ENCODE data around the gene MAPKAPK2.

MAPKAPK2 gene

DNA sequence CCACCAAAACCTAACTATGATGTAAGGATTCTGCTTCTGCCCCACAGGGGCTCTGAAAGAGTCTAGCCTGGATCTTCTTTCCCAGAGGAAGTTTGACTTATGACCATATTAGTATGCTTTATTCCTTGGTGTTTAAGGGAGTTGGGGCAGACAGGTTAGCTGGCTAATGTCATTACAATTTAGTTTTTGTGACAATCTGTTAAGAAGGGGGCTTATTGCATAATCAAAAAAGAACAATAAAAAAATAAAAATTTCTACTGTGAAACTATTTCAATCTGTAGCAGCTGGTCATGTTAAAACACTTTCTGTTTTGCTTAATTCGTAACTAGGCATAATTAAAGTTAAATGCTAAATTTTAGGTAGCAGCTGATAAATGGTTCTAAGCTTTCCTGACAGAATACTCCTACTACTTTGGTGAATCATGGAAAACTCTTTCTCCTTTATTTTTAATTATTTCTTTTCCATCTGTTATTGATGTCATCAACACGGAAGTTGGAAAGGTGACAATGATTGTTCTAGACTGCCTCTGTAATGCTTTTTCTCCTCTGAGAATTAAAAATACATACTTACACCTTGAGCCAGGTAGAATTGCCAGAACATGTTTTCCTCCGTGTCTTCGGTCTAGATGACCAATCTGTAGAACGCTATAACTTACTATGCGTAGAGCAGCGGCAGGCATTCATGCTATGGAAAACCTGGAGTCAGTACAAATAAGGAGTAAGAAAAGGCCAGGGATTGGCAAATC lies 30.8 kb upstream of the MAPKAPK2 start:
- no peak for TF ChIP-seq CTCF (IDR thresholded peaks at IDR 0.05; ENCODE audit: control extremely low read depth, extremely low read depth, low read depth, missing control alignments)
- no peak for DNase-seq (ENCODE audit: extremely low spot score)
- ChIA-PET CTCF (interaction anchor here (1.7 to 26.7 kb wide), 3 partner anchors 16 to 42 kb away, joined by 3 to 637 read pairs (median 314); partner anchors contain the start of genes DYRK3, EIF2D and MAPKAPK2), POLR2A (no interaction called here)

- no peak for TF ChIP-seq CTCF (IDR thresholded peaks at IDR 0.05; ENCODE audit: control extremely low read depth, extremely low read depth, low read depth, missing control alignments)
- POLR2A ChIA-PET, result no interaction called here
- DNase-seq (ENCODE audit: extremely low spot score), result no peak
- CTCF ChIA-PET, result interaction anchor here (1.5 to 30.1 kb wide), 7 partner anchors 1 to 80 kb away, joined by 3 to 637 read pairs (median 6); partner anchors contain the start of genes DYRK3, EIF2D and MAPKAPK2
Measured at GRCh38 chr1:206654828-206655227, 29.9 kb upstream of the MAPKAPK2 start.

DNA sequence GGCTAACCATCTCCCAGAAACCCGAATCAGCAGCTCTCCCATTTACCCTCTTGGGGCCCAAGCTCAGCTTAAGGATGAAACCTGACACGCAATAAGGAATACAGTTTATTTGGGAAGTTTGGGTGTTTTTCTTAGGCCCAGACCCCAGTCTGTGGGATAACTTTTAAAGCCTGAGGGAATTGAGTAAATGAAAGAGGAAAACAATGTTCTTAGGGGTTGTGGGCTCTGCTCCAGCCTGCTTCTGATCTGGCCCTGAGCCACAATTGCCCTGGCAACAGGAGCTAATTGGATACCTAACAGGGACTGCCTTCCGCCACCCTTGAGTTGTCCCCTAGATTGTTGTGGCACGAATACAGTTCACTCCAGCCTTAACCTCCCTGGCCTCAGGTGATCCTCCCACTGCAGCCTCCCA lies 29.2 kb upstream of the MAPKAPK2 start:
- DNase-seq (ENCODE audit: extremely low spot score), result no peak
- TF ChIP-seq CTCF (IDR thresholded peaks at IDR 0.05; ENCODE audit: control extremely low read depth, extremely low read depth, low read depth, missing control alignments), result no peak
- ChIA-PET CTCF (interaction anchor here (0.7 to 30.1 kb wide), 11 partner anchors 1 to 326 kb away, joined by 3 to 637 read pairs (median 5); partner anchors contain the start of genes DYRK3, EIF2D and MAPKAPK2), POLR2A (no interaction called here)

- ChIA-PET POLR2A (no interaction called here), CTCF (interaction anchor here (1.0 to 30.1 kb wide), 12 partner anchors 1 to 260 kb away, joined by 3 to 637 read pairs (median 6); partner anchors contain the start of genes DYRK3 and MAPKAPK2)
- no peak for TF ChIP-seq CTCF (IDR thresholded peaks at IDR 0.05; ENCODE audit: control extremely low read depth, extremely low read depth, low read depth, missing control alignments)
- DNase-seq (ENCODE audit: extremely low spot score), result no peak
Measured at GRCh38 chr1:206656936-206657335, 27.8 kb upstream of the MAPKAPK2 start.

DNA sequence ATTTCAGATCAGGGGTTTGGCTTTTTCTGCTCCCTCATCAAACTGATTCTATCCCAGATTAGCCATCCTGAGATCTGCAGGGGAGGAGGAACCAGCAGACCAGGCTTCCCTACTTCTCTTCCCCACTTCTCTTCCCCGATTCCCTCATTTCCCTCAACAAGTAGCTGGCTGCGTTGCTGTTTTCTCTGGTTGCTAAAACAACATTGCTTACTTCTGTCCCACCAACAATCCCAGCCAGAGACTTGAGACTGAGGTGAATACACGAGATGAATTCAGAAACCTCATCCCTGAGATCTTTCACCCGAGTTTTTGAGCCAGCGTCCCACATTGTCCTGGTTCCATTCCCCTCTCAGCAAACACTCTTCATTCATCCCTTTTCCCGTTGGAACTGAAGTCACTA lies 27.0 kb upstream of the MAPKAPK2 start:
- no peak for DNase-seq (ENCODE audit: extremely low spot score)
- TF ChIP-seq CTCF (IDR thresholded peaks at IDR 0.05; ENCODE audit: control extremely low read depth, extremely low read depth, low read depth, missing control alignments), result no peak
- POLR2A ChIA-PET, result interaction anchor here (1.0 kb wide), 2 partner anchors 22 to 45 kb away, joined by 4 read pairs; partner anchors contain the start of genes DYRK3 and EIF2D
- CTCF ChIA-PET, result interaction anchor here (0.6 to 30.1 kb wide), 37 partner anchors 2 to 325 kb away, joined by 3 to 637 read pairs (median 5); partner anchors contain the start of genes DYRK3, EIF2D and MAPKAPK2

GRCh38 chr1:206658264-206658980 lies 26.3 kb upstream of the MAPKAPK2 start:
- ChIA-PET CTCF (interaction anchor here (0.6 to 30.1 kb wide), 50 partner anchors 2 to 325 kb away, joined by 3 to 637 read pairs (median 5); partner anchors contain the start of genes DYRK3, EIF2D and MAPKAPK2), POLR2A (interaction anchor here (1.0 kb wide), 2 partner anchors 23 to 46 kb away, joined by 4 read pairs; partner anchors contain the start of genes DYRK3 and EIF2D)
- peak; percentile 79 for DNase-seq (ENCODE audit: extremely low spot score)
- peak; percentile 87 for TF ChIP-seq CTCF (IDR thresholded peaks at IDR 0.05; ENCODE audit: control extremely low read depth, extremely low read depth, low read depth, missing control alignments)
